Endothelial cell of umbilical vein (primary cell): Measurements from ENCODE around the gene FSTL4. TPM values are rescaled to one million over a fixed set of nuclear protein-coding genes. Genes with fewer than 3 reads are reported as not detected.

Experiments
- BruUV-seq: library from RNA; stranded (reverse); fragments of 400-500 nt; replicated peaks from 2 replicates; lab custom pipeline; 2021; lab: Mats Ljungman, UMichigan
- CTCF ChIA-PET: fragments of 300-600, 350-600 bp; sonication (Branson Sonifier 250); formaldehyde crosslinking; loops from one replicate; lab custom pipeline; 2021; ENCODE audit warnings: antibody characterized with exemption, inconsistent platforms; lab: Charles Lee
- POLR2A ChIA-PET: fragments of 300-600, 350-600 bp; sonication (Branson Sonifier 250); formaldehyde crosslinking; loops from one replicate; lab custom pipeline; 2021; ENCODE audit warnings: antibody characterized with exemption, inconsistent platforms; lab: Charles Lee
- DNase-seq: peaks from one replicate; pipeline ENCODE4 v3.0.0-alpha.2; 2011; ENCODE audit warnings: low read depth, low spot score
- FAIRE-seq: peaks from 2 replicates; lab custom pipeline; 2011; peaks lifted over from hg19 to GRCh38; lab: Jason Lieb, UNC
- H2AFZ ChIP-seq: 2 replicates; pipeline ENCODE4 v1.6.0; 2012; ENCODE audit warnings: low read depth, low read length, control low read depth, inconsistent platforms
- H3K27ac ChIP-seq: 2 replicates; pipeline ENCODE4 v1.5.1; 2011; ENCODE audit warnings: low read depth, mild to moderate bottlenecking, control low read depth, low read length, moderate library complexity; ENCODE audit not compliant: insufficient read depth
- H3K27me3 ChIP-seq, 2 experiments: 2 replicates each; pipeline versions ENCODE4 v1.6.0 to v1.6.1; 2011; ENCODE audit warnings: low read length in 2 of 2, mixed read lengths in 1 of 2; ENCODE audit not compliant: control insufficient read depth in 2 of 2, insufficient read depth in 2 of 2
- H3K36me3 ChIP-seq, 2 experiments: 2 replicates in 1 of 2; 3 replicates in 1 of 2; pipeline ENCODE4 v1.5.1; 2011; ENCODE audit warnings: low read length in 2 of 2, mild to moderate bottlenecking in 1 of 2, moderate library complexity in 1 of 2; ENCODE audit not compliant: control insufficient read depth in 2 of 2, insufficient read depth in 2 of 2; ENCODE audit errors: extremely low read depth in 1 of 2
- H3K4me1 ChIP-seq: 3 replicates; pipeline ENCODE4 v1.5.1; 2011; ENCODE audit warnings: mild to moderate bottlenecking, low read length; ENCODE audit not compliant: control insufficient read depth, insufficient read depth; ENCODE audit errors: extremely low read depth
- H3K4me2 ChIP-seq: 2 replicates; pipeline ENCODE4 v1.6.1; 2011; ENCODE audit warnings: low read length, control low read depth, mixed read lengths; ENCODE audit not compliant: insufficient read depth
- H3K4me3 ChIP-seq, 3 experiments: fragments of 200-600 bp in 1 of 3; sonication (generic), shearing (Covaris generic) in 1 of 3; replicated peaks in 1 of 3; 2 replicates each; pipeline ENCODE4 v1.5.1; 2011 to 2016; ENCODE audit warnings: control low read depth in 3 of 3, low read length in 3 of 3, mild to moderate bottlenecking in 2 of 3, inconsistent platforms in 1 of 3, low read depth in 1 of 3, moderate library complexity in 1 of 3; ENCODE audit not compliant: insufficient read depth in 1 of 3
- H3K79me2 ChIP-seq: 2 replicates; pipeline ENCODE4 v1.6.0; 2012; ENCODE audit warnings: low read length, inconsistent platforms; ENCODE audit not compliant: control insufficient read depth, insufficient read depth
- H3K9ac ChIP-seq: replicated peaks from 2 replicates; pipeline ENCODE3; 2011; ENCODE audit warnings: low read length, control low read depth; ENCODE audit not compliant: insufficient read depth; ENCODE audit errors: extremely low read depth
- H3K9me1 ChIP-seq: replicated peaks from 3 replicates; pipeline ENCODE4 v1.6.0; 2011; ENCODE audit warnings: mild to moderate bottlenecking, low read length; ENCODE audit not compliant: control insufficient read depth, insufficient read depth; ENCODE audit errors: extremely low read depth
- H3K9me3 ChIP-seq: replicated peaks from 2 replicates; pipeline ENCODE4 v1.5.1; 2012; ENCODE audit warnings: low read length, inconsistent platforms; ENCODE audit not compliant: control insufficient read depth, insufficient read depth
- H4K20me1 ChIP-seq: replicated peaks from 2 replicates; pipeline ENCODE3; 2011; ENCODE audit warnings: mild to moderate bottlenecking, low read length; ENCODE audit not compliant: control insufficient read depth, insufficient read depth; ENCODE audit errors: extremely low read depth
- CTCF ChIP-seq, 2 donors: IDR thresholded peaks; 1 replicate in 1 of 2; 2 replicates in 1 of 2; pipeline ENCODE4 v1.5.1; 2011; ENCODE audit warnings: low read length in 2 of 2, mild to moderate bottlenecking in 2 of 2, moderate library complexity in 2 of 2, control low read depth in 1 of 2, inconsistent platforms in 1 of 2, low read depth in 1 of 2; ENCODE audit not compliant: insufficient read depth in 1 of 2; ENCODE audit errors: extremely low read depth in 1 of 2
- EZH2 ChIP-seq: IDR thresholded peaks from 2 replicates; pipeline ENCODE4 v1.6.1; 2012; ENCODE audit warnings: borderline replicate concordance, low read depth, mild to moderate bottlenecking, moderate library complexity, low read length, inconsistent platforms; ENCODE audit not compliant: severe bottlenecking
- FOS ChIP-seq: IDR thresholded peaks from 2 replicates; pipeline ENCODE4 v1.6.1; 2011; ENCODE audit warnings: mild to moderate bottlenecking, low read length, moderate library complexity, borderline replicate concordance; ENCODE audit not compliant: insufficient read depth
- MAX ChIP-seq: IDR thresholded peaks from 2 replicates; pipeline ENCODE4 v1.6.1; 2011; ENCODE audit not compliant: insufficient read depth, insufficient read length
- MYC ChIP-seq: IDR thresholded peaks from one replicate; pipeline ENCODE4 v1.6.1; 2011; ENCODE audit warnings: mild to moderate bottlenecking, low read depth, low read length
- POLR2A ChIP-seq: IDR thresholded peaks from 2 replicates; pipeline ENCODE4 v1.6.1; 2012; ENCODE audit warnings: low read depth, mild to moderate bottlenecking, control low read depth, low read length
- POLR2AphosphoS5 ChIP-seq: IDR thresholded peaks from 2 replicates; pipeline ENCODE4 v1.6.1; 2012; ENCODE audit warnings: low read depth, mild to moderate bottlenecking, control low read depth, low read length, moderate library complexity; ENCODE audit not compliant: insufficient read depth
- dilution Hi-C: fragments of 300-500 bp; cut with MboI; formaldehyde crosslinking; loops from one replicate; pipeline ENCODE4 v1.15.0; 2019; ENCODE audit warnings: low sequenced_read_pairs; ENCODE audit not compliant: extremely low pct_ligation_motif_present
- intact Hi-C: fragments of 100-400 bp; cut with micrococcal nuclease; formaldehyde crosslinking; loops from one replicate; pipeline ENCODE4 v1.10.0; 2022
- polyA plus RNA-seq, 4 experiments: library from polyadenylated mRNA; depleted of rRNA in 3 of 4; stranded (reverse) in 3 of 4; unstranded in 1 of 4; fragments of >200 nt; gene quantifications; 2 replicates each; pipeline versions ENCODE4 v1.2.1 to v1.2.3, GENCODE V29; 2011 to 2012; ENCODE audit warnings: missing spikeins in 1 of 4
- total RNA-seq: library from RNA; stranded (reverse); gene quantifications from 2 replicates; pipeline ENCODE4 v1.2.3, GENCODE V29; 2021

The FSTL4 gene
- total and polyA plus RNA-seq, 2 donors (not counting 3 experiments of a cell fraction or from before 2014, with no cell fraction given), result 0.18 TPM; not detected in 1

GRCh38 chr5:133362438-133362837, 249.9 kb downstream of the FSTL4 start:
- Histone ChIP-seq H3K9ac (no peak overlapping the region), H2AFZ (no peak overlapping the region), H3K79me2 (no peaks in the 10 kb centered on the region), H3K27me3 (peaks cover 11 to 22% of the 10 kb centered on the region in 2 experiments), H3K9me1 (no peaks in the 10 kb centered on the region), H3K4me1 (no peaks in the 10 kb centered on the region), H3K9me3 (no peaks in the 10 kb centered on the region), H3K27ac (no peak overlapping the region), H3K4me2 (no peak overlapping the region), H3K36me3 (no peaks in the 10 kb centered on the region), H3K4me3 (no peak overlapping the region), H4K20me1 (no peaks in the 10 kb centered on the region)
- DNase-seq (no peak), FAIRE-seq (no peak)
- ChIA-PET POLR2A (no interaction called here), CTCF (no interaction called here)
- no TSS peak for BruUV-seq
- no peak for TF ChIP-seq POLR2AphosphoS5
- no peak for TF ChIP-seq CTCF (IDR thresholded peaks at IDR 0.05; ENCODE audit: extremely low read depth in 1 of 2, insufficient read depth in 1 of 2, low read depth in 1 of 2, low read length in 2 of 2)
- no peak for TF ChIP-seq EZH2
- no peak for TF ChIP-seq POLR2A
- no peak for TF ChIP-seq MYC
- TF ChIP-seq FOS, result no peak
- TF ChIP-seq MAX, result no peak
- intact Hi-C loops (no loop called here), dilution Hi-C loops (no loop called here)
